HepG2 (cell line): ENCODE measurements around the gene OGFR. TPM values are rescaled to one million over a fixed set of nuclear protein-coding genes. Genes with fewer than 3 reads are reported as not detected.

Experiments used
- ASH2L ChIP-seq: fragments of 300-600, 200-600 bp; sonication (generic); IDR thresholded peaks from 2 replicates; pipeline ENCODE4 v1.7.0; 2017; ENCODE audit warnings: low read depth, mild to moderate bottlenecking, moderate library complexity, mixed read lengths, low read length; ENCODE audit not compliant: insufficient read length
- FOXK2 ChIP-seq: fragments of 450-650 bp; IDR thresholded peaks from 2 replicates; pipeline ENCODE4 v1.6.1; 2016
- FUBP1 ChIP-seq: sonication (generic); formaldehyde crosslinking; IDR thresholded peaks from 2 replicates; pipeline ENCODE4 v1.5.1; 2020; ENCODE audit warnings: missing genetic modification reagents, mild to moderate bottlenecking, borderline replicate concordance
- KDM2A ChIP-seq: sonication (generic); formaldehyde crosslinking; IDR thresholded peaks from 2 replicates; pipeline ENCODE4 v1.4.0; 2020; ENCODE audit warnings: low read depth, missing genetic modification reagents, borderline replicate concordance
- MATR3 ChIP-seq: sonication (generic); formaldehyde crosslinking; IDR thresholded peaks from 2 replicates; pipeline ENCODE4 v1.4.0; 2020; ENCODE audit warnings: missing genetic modification reagents
- PAX8 ChIP-seq: sonication (generic); formaldehyde crosslinking; IDR thresholded peaks from 2 replicates; pipeline ENCODE4 v1.8.0; 2022; ENCODE audit warnings: mild to moderate bottlenecking, missing genetic modification reagents, borderline replicate concordance
- PRDM10 ChIP-seq: sonication (generic); formaldehyde crosslinking; IDR thresholded peaks from 2 replicates; pipeline ENCODE4 v1.4.0; 2020; ENCODE audit warnings: low read depth, missing genetic modification reagents
- SIX4 ChIP-seq: sonication (generic); formaldehyde crosslinking; IDR thresholded peaks from 2 replicates; pipeline ENCODE4 v1.4.0; 2020; ENCODE audit warnings: missing genetic modification reagents
- SNAPC4 ChIP-seq: sonication (generic); formaldehyde crosslinking; IDR thresholded peaks from 2 replicates; pipeline ENCODE4 v1.4.0; 2020; ENCODE audit warnings: mild to moderate bottlenecking, missing genetic modification reagents
- ZBTB49 ChIP-seq: sonication (generic); formaldehyde crosslinking; IDR thresholded peaks from 2 replicates; pipeline ENCODE4 v1.4.0; 2020; ENCODE audit warnings: missing genetic modification reagents, borderline replicate concordance
- ZFP36 ChIP-seq: fragments of 150-350 bp; IDR thresholded peaks from 2 replicates; pipeline ENCODE4 v1.6.1; 2018; ENCODE audit warnings: borderline replicate concordance, low read length, low read depth; ENCODE audit not compliant: partially characterized antibody
- ZFP90 ChIP-seq: sonication (generic); formaldehyde crosslinking; IDR thresholded peaks from 2 replicates; pipeline ENCODE4 v1.8.0; 2022; ENCODE audit warnings: missing genetic modification reagents, mild to moderate bottlenecking, inconsistent platforms, borderline replicate concordance
- ZNF543 ChIP-seq: sonication (generic); formaldehyde crosslinking; IDR thresholded peaks from 2 replicates; pipeline ENCODE4 v1.4.0; 2020; ENCODE audit warnings: mild to moderate bottlenecking, missing genetic modification reagents
- ZNF616 ChIP-seq: sonication (generic); formaldehyde crosslinking; IDR thresholded peaks from 2 replicates; pipeline ENCODE4 v1.5.0; 2020; ENCODE audit warnings: low read depth, mild to moderate bottlenecking, missing genetic modification reagents
- ZNF670 ChIP-seq: sonication (generic); formaldehyde crosslinking; IDR thresholded peaks from 2 replicates; pipeline ENCODE4 v1.8.0; 2022; ENCODE audit warnings: mild to moderate bottlenecking, missing genetic modification reagents, borderline replicate concordance
- polyA plus RNA-seq, 8 experiments: library from polyadenylated mRNA; depleted of rRNA in 3 of 8; stranded (reverse) in 7 of 8; unstranded in 1 of 8; fragments of >200 nt; fragmentation: Illumina TruSeq in 4 of 8; extraction: Trizol in 4 of 8; gene quantifications; 2 replicates each; pipeline versions ENCODE4 v1.2.1 to v1.2.3, GENCODE V29; 2011 to 2016; ENCODE audit warnings: low read depth in 4 of 8, missing spikeins in 1 of 8, mixed read lengths in 1 of 8; ENCODE audit not compliant: insufficient read depth in 1 of 8
- total RNA-seq, 5 experiments: library from RNA; depleted of rRNA; stranded (reverse); fragments of >200 nt; fragmentation: Illumina TruSeq; extraction: Trizol; gene quantifications; 2 replicates each; pipeline ENCODE4 v1.2.3, GENCODE V29; 2016; ENCODE audit warnings: low read depth in 1 of 5

OGFR gene
- total and polyA plus RNA-seq, 2 of the 13 experiments (the other 11 are each of a cell fraction or from before 2014, with no cell fraction given), result 47.7 to 81.8 TPM

- TF ChIP-seq PAX8 (CRISPR knock-in tag) (peak; percentile 68; the same call in 1 of the 2 replicates), SNAPC4 (CRISPR knock-in tag) (peak; percentile 82), ZNF670 (CRISPR knock-in tag) (peak; percentile 91; the same call in 1 of the 2 replicates), ZFP90 (CRISPR knock-in tag) (peak; percentile 97), ZNF543 (CRISPR knock-in tag) (peak; percentile 87), ZBTB49 (peak; percentile 97), FOXK2 (peak; percentile 31; the same call in 1 of the 2 replicates), ASH2L (peak; percentile 47), SIX4 (CRISPR knock-in tag) (peak; percentile 64), PRDM10 (CRISPR knock-in tag) (peak; percentile 81; the same call in 1 of the 2 replicates), FUBP1 (CRISPR knock-in tag) (peak; percentile 88; the same call in 1 of the 2 replicates), ZNF616 (CRISPR knock-in tag) (peak; percentile 94), KDM2A (CRISPR knock-in tag) (peak; percentile 95), ZFP36 (no peak), MATR3 (no peak)
Observed at GRCh38 chr20:62861726-62862336, 57.2 kb downstream of the OGFR start, which contains the start of gene TCFL5 (continued).
